Measurements from ENCODE around the gene DSC1.

DNA sequence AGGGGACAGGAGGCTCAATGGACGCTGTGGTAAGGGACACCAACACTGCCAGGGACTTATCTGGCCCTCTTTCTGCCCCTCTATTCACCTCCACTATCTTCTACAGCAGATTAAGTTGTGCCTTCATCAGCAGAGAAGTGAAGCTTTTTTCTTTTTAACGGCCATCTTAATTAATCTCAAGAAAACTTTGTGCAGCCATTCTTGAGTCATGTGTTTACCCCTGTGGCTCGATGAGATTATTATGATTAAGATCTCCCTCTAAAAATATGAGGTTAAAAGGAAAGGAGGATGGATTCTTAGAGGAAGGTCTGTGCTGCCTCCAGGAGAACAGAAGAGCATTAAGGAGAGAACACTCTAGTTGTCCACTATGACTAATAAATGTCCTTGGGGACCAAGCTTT, 32.4 kb upstream of the DSC1 start:
- TF ChIP-seq RAD21 (IDR thresholded peaks at IDR 0.05 in 1 of 2, conservative IDR thresholded peaks at IDR 0.05 in 1 of 2; ENCODE audit: low read depth in 2 of 2, low read length in 2 of 2): no peak
- no peak for TF ChIP-seq CTCF (IDR thresholded peaks at IDR 0.05; ENCODE audit: control extremely low read depth in 1 of 3, insufficient read depth in 1 of 3, low read depth in 1 of 3, low read length in 3 of 3)
- TF ChIP-seq RFX5 (IDR thresholded peaks at IDR 0.05; ENCODE audit: borderline replicate concordance, low read depth, low read length): no peak
- no peak for TF ChIP-seq SP1 (IDR thresholded peaks at IDR 0.05; ENCODE audit: low read depth, low read length)
- TF ChIP-seq USF2 (IDR thresholded peaks at IDR 0.05; ENCODE audit: low read length): no peak
- no peak for TF ChIP-seq CHD2 (IDR thresholded peaks at IDR 0.05; ENCODE audit: low read length)
- TF ChIP-seq TEAD4 (IDR thresholded peaks at IDR 0.05; ENCODE audit: low read depth, low read length): no peak
- TF ChIP-seq MAFK (IDR thresholded peaks at IDR 0.05; ENCODE audit: low read depth, low read length): no peak
- no peak for TF ChIP-seq ZNF274 (IDR thresholded peaks at IDR 0.05; ENCODE audit: borderline replicate concordance, extremely low read depth, low read length)
- no peak for TF ChIP-seq EP300 (IDR thresholded peaks at IDR 0.05; ENCODE audit: borderline replicate concordance in 1 of 2, low read depth in 2 of 2, low read length in 2 of 2)
